ENCODE measurements around the gene LIPN. TPM values are rescaled to one million over a fixed set of nuclear protein-coding genes. Genes with fewer than 3 reads are reported as not detected.

The LIPN gene
- total RNA-seq, 2 experiments from 2014 or later = not detected

Other genes starting within 250 kb of the LIPN start
- gene RNLS, start 176.7 kb upstream of the LIPN start, total RNA-seq = 1 to 10 TPM; 4.0 to 4.3 TPM
- not detected for gene LIPJ, start 173.3 kb upstream of the LIPN start, total RNA-seq
- not detected for gene LIPF, start 95.6 kb upstream of the LIPN start, total RNA-seq
- gene LIPK, start 53.8 kb upstream of the LIPN start, total RNA-seq = not detected
- gene LIPM, start 42.7 kb downstream of the LIPN start, total RNA-seq = not detected
- gene ANKRD22, start 91.8 kb downstream of the LIPN start, total RNA-seq = not detected
- gene STAMBPL1, start 120.2 kb downstream of the LIPN start, total RNA-seq = 10 to 100 TPM; 27.8 to 28.4 TPM
- gene ACTA2, start 192.8 kb downstream of the LIPN start, total RNA-seq = 1 to 10 TPM; 4.7 to 5.0 TPM
- gene FAS, start 230.8 kb downstream of the LIPN start, total RNA-seq = 10 to 100 TPM; 31.1 to 33.4 TPM